HG03103 (cell line): ENCODE results near the gene TEX19.
"Not testable (repeated sequence)": the region's sequence is repeated elsewhere in the genome, so short reads cannot be mapped to it uniquely, and the experiment has no call there.

Source experiments
- ATAC-seq: cut with Tn5 transposase; IDR thresholded peaks from one replicate; pipeline ENCODE4 v1.9.1; 2021; ENCODE audit warnings: low read depth; ENCODE audit not compliant: unreplicated experiment

Gene TEX19

DNA sequence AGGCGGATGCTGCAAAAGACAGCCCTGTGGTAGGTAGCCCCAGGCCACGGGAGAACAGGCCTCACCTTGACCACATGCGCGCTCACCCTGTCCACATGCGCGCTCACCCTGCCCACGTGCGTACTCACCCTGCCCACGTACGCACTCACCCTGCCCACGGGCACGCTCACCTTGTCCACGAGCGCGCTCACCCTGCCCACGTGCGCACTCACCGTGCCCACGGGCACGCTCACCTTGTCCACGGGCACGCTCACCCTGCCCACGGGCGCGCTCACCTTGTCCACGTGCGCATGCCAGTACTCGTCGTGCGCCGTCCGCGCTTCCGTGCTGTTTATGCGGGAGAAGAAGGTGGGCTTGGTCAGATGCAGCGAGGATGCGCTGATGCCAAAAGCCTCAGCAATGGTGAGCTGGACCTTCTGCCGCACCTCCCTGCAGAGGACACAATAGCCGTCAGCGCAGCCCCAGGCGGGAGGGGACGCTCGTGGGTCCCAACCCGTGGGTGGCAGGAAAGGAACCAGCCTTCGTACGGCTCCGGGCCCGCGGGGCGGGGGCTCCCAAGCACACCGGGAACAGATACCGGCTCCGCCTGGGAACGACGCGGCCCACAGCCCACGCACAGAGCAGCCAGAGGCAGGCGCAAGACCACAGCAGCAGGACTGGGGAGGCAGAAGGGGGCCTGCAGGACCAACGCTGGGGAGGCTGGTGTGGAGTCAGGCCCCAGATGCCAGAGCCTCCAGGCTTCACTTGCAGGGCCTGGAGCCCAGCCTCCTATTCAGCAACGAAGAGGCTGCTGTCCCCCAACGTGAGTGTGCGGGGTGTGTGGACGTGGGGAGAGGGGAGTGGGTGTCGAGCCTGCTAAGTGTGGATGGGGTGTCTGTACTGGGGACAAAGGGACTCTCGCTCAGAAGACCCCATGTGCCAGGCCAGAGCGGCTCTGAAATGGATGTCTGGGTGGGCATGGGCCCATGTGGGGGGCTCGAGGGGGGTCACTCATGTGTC lies 44.9 kb downstream of the TEX19 start:
- no peak for ATAC-seq

DNA sequence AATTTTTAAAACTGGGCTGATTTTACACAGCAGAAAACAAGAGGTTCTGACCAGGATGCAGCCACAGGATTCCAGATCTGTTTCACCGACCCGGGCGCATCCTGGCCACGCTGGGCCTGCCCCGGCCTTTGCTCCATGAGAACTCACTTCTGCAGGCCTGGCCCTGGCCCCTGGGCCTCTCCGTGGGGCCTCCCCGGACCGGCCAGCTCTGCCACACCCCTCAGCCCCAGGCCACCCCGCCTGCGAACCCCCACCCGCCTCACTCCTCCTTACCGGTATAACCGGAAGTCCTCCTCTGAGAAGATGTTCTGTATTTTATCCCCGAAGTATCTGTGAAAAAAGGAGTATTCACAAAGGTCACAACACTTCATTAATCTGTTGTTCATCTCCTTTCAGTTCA lies 46.0 kb downstream of the TEX19 start:
- ATAC-seq: no peak

DNA sequence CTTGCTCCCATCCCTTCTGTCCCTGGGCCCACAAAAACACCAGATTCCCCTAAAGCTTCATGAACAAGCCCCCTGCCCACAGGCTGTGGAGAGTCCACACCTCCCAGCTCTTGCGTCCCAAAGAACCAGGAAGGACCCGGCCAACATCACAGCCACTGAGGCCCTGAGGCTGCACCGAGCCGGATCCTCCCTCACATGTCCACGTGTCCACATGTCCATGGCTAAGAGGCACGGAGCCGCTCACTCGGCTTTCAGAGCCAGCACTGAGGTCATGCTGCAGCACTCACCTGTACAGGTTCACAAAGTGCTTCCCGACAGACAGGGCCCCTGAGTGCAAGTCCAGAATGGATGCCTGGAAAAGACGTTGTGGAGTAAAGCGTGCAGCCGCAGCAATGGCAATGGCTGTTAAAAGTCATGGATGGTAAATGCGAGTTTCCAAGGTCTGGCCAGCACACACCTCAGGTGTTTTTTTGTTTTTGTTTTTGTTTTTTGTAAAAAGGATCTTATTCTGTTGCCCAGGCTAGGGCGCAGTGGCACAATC lies 47.2 kb downstream of the TEX19 start:
- no peak for ATAC-seq

DNA sequence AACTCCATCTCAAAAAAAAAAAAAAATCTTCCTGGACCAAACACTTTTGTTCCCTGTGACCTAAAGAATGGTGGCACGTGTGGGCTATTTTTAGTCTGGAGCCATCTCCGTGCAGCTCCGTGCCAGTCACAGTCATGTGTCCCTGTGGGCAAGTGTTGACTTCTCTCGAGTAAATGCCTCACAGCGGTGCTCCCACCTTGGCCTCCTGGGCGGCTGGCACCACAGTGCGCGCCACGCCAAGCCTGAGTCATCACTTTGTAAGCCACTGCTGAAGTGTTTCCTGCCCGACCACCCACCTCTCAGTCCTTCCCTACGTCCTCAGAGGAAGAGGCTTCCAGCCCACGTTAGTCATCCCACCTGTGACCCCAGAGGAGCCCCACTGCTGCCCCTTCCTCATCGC lies 48.2 kb downstream of the TEX19 start:
- no peak for ATAC-seq

DNA sequence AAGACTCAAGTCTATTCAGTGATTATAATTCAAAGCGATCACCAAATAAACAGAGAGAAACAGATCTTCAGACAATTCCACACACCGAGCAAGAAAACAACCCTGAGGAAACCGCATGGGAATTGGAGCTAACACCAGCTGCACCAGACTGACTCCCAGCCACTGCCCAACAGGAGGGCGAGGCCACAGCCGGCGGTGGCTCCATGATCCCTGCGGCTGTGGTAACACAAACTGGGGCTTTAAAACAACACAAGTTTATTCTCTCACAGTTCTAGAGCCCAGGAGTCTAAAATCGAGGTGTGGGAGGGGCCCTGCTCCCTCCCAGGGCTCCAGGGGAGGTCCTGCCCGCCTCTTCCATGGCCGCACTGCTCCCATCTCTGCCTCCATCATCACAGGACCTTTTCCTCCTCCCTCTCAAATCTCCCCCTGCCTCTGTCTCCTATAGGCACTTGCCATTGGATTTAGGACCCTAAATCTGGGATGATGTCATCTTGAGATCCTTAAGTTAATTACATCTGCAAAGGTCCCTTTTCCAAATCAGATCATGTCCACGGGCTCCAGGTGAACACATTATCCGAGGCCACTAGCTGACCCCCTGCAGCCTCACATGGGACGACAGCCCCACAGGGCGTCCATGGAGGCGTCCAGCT lies 49.4 kb downstream of the TEX19 start:
- ATAC-seq: no peak

DNA sequence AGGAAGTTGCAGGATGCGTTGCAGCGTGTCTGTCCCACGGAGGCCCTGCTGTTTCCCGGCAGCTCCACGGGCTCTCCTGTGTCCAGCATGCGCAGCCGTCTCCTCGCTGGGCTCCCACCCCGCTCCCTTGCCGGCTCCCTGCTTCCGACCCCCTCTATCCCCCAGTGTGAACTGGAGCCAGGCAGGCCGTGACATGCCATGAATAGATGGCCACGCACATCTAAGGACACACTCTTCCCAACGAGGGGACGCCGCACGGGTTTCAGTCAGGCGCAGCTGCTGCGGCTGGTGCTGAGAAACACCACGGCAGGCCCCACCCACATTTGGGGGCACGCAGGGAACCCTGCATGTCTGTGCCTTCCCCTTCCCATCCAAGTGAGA lies 49.9 kb downstream of the TEX19 start:
- no peak for ATAC-seq

DNA sequence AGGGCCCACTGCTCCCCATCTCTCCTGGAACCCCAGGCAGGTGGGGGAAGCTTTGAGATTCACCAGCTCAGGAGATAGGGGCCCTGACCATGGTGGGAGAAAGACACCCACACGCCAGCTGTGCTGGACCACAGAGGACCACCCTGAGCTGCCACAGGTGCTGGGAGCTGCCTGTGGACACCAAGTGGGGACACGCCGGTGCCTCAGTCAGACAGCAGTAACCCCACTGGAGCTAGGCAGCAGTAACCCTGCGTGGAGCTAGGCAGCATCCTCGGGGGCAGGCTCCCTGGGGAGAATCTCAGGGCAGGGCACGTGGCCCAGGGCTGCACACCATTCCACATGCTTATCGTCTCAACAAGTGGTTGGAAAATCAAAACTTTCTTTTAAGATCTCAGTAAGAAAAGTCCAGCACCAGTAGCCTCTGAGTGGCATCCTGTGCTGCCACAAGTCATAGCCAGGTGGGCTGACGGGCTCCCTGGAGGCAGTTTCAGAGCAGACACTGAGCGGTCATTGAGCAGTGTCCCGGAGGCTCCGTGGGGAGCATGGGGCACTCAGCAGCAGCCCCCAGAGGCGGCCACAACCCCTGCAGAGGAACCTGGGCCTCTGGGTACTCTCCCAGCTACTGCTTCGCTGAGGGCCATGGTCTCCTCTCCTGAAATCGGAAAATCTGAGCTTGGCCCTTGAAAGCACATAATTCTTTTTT lies 51.1 kb downstream of the TEX19 start:
- no peak for ATAC-seq

DNA sequence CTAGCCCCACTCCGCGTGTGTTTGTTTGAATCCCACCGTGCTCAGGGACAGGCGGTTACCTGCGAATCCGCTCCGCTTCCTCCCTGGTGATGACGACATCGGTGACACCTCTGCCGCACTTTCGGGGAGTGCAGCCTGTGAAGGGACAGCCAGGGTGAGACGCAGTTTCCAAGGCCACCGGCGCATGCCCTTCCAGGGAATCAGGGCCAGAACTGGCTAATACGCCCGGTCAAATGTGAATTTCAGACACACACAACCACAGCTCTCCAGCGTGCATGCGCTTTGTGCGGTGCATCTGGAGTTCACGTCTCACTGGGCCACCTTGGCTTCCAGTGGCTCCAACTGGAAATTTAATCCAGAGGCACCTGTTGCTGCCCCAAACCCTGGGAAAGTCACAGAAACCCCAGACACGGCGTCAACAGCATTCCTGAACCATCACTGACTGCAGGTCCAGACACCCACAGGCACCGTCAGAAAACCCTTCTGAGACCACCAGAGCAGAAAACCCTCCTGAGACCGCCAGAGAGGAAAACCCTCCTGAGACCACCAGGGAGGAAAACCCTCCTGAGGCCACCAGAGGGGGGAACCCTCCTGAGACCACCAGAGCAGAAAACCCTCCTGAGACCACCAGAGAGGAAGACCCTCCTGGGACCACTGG lies 52.5 kb downstream of the TEX19 start:
- ATAC-seq: no peak

DNA sequence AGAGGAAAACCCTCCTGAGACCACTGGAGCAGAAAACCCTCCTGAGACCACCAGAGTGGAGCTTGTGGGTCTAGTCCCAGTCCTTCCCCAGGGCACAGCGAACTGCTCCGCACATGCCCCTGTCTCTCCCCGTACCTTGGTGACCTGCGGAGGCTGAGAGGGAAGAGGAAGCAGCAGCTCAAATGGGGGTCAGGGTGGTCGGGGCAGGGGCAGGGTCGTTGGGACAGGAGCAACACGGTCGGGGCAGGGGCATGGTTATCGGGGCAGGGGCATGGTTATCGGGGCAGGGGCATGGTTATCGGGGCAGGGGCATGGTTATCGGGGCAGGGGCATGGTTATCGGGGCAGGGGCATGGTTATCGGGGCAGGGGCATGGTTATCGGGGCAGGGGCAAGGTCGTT lies 53.0 kb downstream of the TEX19 start:
- ATAC-seq: not testable (repeated sequence)

DNA sequence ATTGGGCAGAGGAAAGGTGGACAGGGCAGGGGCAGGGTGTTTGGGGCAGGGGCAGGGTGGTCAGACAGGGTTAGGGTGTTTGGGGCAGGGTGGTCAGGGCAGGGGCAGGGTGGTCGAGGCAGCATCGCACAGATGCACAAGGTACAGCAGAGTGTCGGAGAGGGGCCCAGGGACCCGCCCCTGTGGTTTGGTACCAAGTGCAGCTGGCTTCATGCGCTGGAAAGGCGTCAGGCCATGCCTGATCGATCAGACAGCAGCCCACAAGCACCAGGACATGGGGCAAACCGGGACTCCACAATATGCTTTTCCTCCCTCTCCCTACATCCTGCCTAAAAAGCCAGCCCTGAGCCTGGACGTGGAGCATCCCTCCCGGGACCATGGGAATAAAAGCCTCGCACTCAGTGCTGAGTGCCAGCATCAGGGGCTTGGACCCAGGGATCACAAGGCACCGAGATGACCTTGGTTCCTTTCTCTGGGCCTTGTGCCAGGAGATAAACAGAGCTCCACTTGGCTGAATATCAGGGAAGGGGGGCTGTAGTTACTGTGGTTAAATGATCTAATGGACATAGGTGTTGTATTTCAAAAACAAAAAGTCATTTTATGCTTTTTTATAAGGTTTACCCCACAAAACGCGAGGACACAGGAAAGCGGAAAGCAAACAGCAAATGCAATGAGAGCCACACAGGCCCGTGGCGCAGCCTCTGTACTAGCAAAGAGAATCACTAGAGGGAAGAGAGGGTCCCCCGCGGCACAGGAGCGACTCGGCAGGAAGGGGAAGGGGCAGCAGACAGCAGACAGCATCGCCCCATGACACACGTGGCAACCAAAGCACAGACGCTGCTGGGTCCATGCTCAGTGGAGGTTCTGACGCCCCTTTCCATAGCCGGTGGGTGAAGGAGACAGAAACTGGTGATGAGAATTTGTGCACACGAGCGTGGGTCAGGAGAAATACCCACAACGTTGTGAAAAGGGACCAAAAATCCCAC lies 53.8 kb downstream of the TEX19 start:
- no peak for ATAC-seq
